H9 (cell line): Measurements from ENCODE around the gene RIT2. TPM values are rescaled to one million over a fixed set of nuclear protein-coding genes. Genes with fewer than 3 reads are reported as not detected.

ENCODE experiments used
- DNase-seq: peaks from one replicate; pipeline ENCODE4 v3.0.0-alpha.2; 2017
- H2AFZ ChIP-seq: one replicate; pipeline ENCODE4 v1.6.1; 2013; ENCODE audit warnings: mild to moderate bottlenecking, low read length, control low read depth, moderate library complexity
- H2AK5ac ChIP-seq: 2 replicates; pipeline ENCODE4 v1.6.1; 2013; ENCODE audit warnings: low read length, control low read depth, mixed read lengths; ENCODE audit not compliant: insufficient read length
- H2BK120ac ChIP-seq: one replicate; pipeline ENCODE4 v1.6.1; 2013; ENCODE audit warnings: low read depth, mild to moderate bottlenecking, low read length, control low read depth, inconsistent platforms; ENCODE audit not compliant: poor library complexity, severe bottlenecking
- H2BK12ac ChIP-seq: 2 replicates; pipeline ENCODE4 v1.6.1; 2013; ENCODE audit warnings: low read length, control low read depth, mixed read lengths, low read depth; ENCODE audit not compliant: insufficient read length
- H2BK15ac ChIP-seq: 2 replicates; pipeline ENCODE4 v1.6.1; 2013; ENCODE audit warnings: low read depth, low read length, control low read depth
- H2BK20ac ChIP-seq: one replicate; pipeline ENCODE4 v1.6.1; 2013; ENCODE audit warnings: low read depth, mild to moderate bottlenecking, low read length, control low read depth, inconsistent platforms; ENCODE audit not compliant: poor library complexity, severe bottlenecking
- H2BK5ac ChIP-seq: 2 replicates; pipeline ENCODE4 v1.6.1; 2013; ENCODE audit warnings: low read length, control low read depth, mixed read lengths; ENCODE audit not compliant: insufficient read length
- H3K14ac ChIP-seq: 2 replicates; pipeline ENCODE4 v1.6.1; 2013; ENCODE audit warnings: low read length, control low read depth; ENCODE audit not compliant: insufficient read depth
- H3K18ac ChIP-seq: 2 replicates; pipeline ENCODE4 v1.6.1; 2013; ENCODE audit warnings: low read depth, mild to moderate bottlenecking, mixed read lengths, low read length, control low read depth; ENCODE audit not compliant: insufficient read length
- H3K23ac ChIP-seq: 2 replicates; pipeline ENCODE4 v1.6.1; 2013; ENCODE audit warnings: low read length, control low read depth, mixed read lengths, low read depth; ENCODE audit not compliant: insufficient read length
- H3K23me2 ChIP-seq: 2 replicates; pipeline ENCODE4 v1.6.1; 2013; ENCODE audit warnings: low read depth, mild to moderate bottlenecking, mixed read lengths, low read length, control low read depth; ENCODE audit not compliant: insufficient read length, poor library complexity, severe bottlenecking
- H3K27ac ChIP-seq: 2 replicates; pipeline ENCODE4 v1.5.1; 2013; ENCODE audit warnings: low read length, control low read depth, mixed read lengths, low read depth; ENCODE audit not compliant: insufficient read length
- H3K27me3 ChIP-seq: 2 replicates; pipeline ENCODE4 v1.6.1; 2013; ENCODE audit warnings: low read length, control low read depth, inconsistent platforms; ENCODE audit not compliant: insufficient read depth
- H3K4ac ChIP-seq: 2 replicates; pipeline ENCODE4 v1.6.1; 2013; ENCODE audit warnings: low read depth, mild to moderate bottlenecking, control low read depth, inconsistent platforms, low read length, moderate library complexity
- H3K4me1 ChIP-seq: 2 replicates; pipeline ENCODE4 v1.6.1; 2013; ENCODE audit warnings: low read length, control low read depth, inconsistent platforms; ENCODE audit not compliant: insufficient read depth
- H3K4me2 ChIP-seq: 2 replicates; pipeline ENCODE4 v1.6.1; 2013; ENCODE audit warnings: low read length, control low read depth, mixed read lengths; ENCODE audit not compliant: insufficient read length, insufficient read depth
- H3K56ac ChIP-seq: 2 replicates; pipeline ENCODE4 v1.6.1; 2013; ENCODE audit warnings: low read depth, mild to moderate bottlenecking, mixed read lengths, low read length, control low read depth; ENCODE audit not compliant: insufficient read length
- H3K79me1 ChIP-seq: 2 replicates; pipeline ENCODE4 v1.6.1; 2013; ENCODE audit warnings: low read depth, mild to moderate bottlenecking, moderate library complexity, low read length, control low read depth, inconsistent platforms; ENCODE audit not compliant: insufficient read depth, poor library complexity, severe bottlenecking
- H3K79me2 ChIP-seq: 2 replicates; pipeline ENCODE4 v1.6.1; 2013; ENCODE audit warnings: low read length, control low read depth, inconsistent platforms; ENCODE audit not compliant: insufficient read depth
- H3K9ac ChIP-seq: 2 replicates; pipeline ENCODE4 v1.6.1; 2013; ENCODE audit warnings: low read length, control low read depth, mixed read lengths; ENCODE audit not compliant: insufficient read length; ENCODE audit errors: extremely low read depth
- H3K9me3 ChIP-seq: one replicate; pipeline ENCODE4 v1.6.1; 2013; ENCODE audit warnings: low read depth, low read length, inconsistent platforms; ENCODE audit not compliant: control insufficient read depth
- H3T11ph ChIP-seq: one replicate; pipeline ENCODE4 v1.6.1; 2013; ENCODE audit warnings: mild to moderate bottlenecking, low read length, control low read depth, inconsistent platforms
- H4K20me1 ChIP-seq: one replicate; pipeline ENCODE4 v1.6.1; 2013; ENCODE audit not compliant: control insufficient read depth, insufficient read length, insufficient read depth
- H4K5ac ChIP-seq: 2 replicates; pipeline ENCODE4 v1.6.1; 2013; ENCODE audit warnings: low read depth, mild to moderate bottlenecking, mixed read lengths, low read length, control low read depth; ENCODE audit not compliant: insufficient read length
- H4K8ac ChIP-seq: replicated peaks from 2 replicates; pipeline ENCODE4 v1.6.1; 2013; ENCODE audit warnings: low read length, control low read depth, mixed read lengths, low read depth; ENCODE audit not compliant: insufficient read length
- H4K91ac ChIP-seq: 2 replicates; pipeline ENCODE4 v1.6.1; 2013; ENCODE audit warnings: low read depth, mild to moderate bottlenecking, moderate library complexity, mixed read lengths, low read length, control low read depth; ENCODE audit not compliant: insufficient read length
- H3K27ac Mint-ChIP-seq, 3 experiments: 2 replicates in 2 of 3; 3 replicates in 1 of 3; pipeline ENCODE4 v1.8.0; 2020 to 2021; ENCODE audit warnings: mixed read lengths in 3 of 3, mild to moderate bottlenecking in 1 of 3, moderate library complexity in 1 of 3
- H3K27me3 Mint-ChIP-seq: 2 replicates; pipeline ENCODE4 v1.8.0; 2021; ENCODE audit warnings: low read depth, mild to moderate bottlenecking, moderate library complexity, mixed read lengths
- H3K36me3 Mint-ChIP-seq, 3 experiments: 2 replicates in 2 of 3; 3 replicates in 1 of 3; pipeline ENCODE4 v1.8.0; 2020 to 2021; ENCODE audit warnings: low read depth in 3 of 3, mixed read lengths in 3 of 3; ENCODE audit not compliant: insufficient read depth in 1 of 3
- H3K4me1 Mint-ChIP-seq, 2 experiments: 2 replicates each; pipeline ENCODE4 v1.8.0; 2020; ENCODE audit warnings: mixed read lengths in 2 of 2
- H3K4me3 Mint-ChIP-seq, 2 experiments: 2 replicates in 1 of 2; 3 replicates in 1 of 2; pipeline ENCODE4 v1.8.0; 2020 to 2021; ENCODE audit warnings: mild to moderate bottlenecking in 2 of 2, mixed read lengths in 2 of 2, moderate library complexity in 1 of 2
- H3K9me3 Mint-ChIP-seq, 2 experiments: 2 replicates in 1 of 2; 3 replicates in 1 of 2; pipeline ENCODE4 v1.8.0; 2020; ENCODE audit warnings: mild to moderate bottlenecking in 2 of 2, mixed read lengths in 2 of 2, moderate library complexity in 1 of 2
- CTCF ChIP-seq: fragments of 200-600 bp; sonication (generic); conservative IDR thresholded peaks from 3 replicates; pipeline ENCODE4 v1.8.0; 2021; ENCODE audit warnings: antibody characterized with exemption, mild to moderate bottlenecking
- WGBS: extraction: QIAGEN DNeasy Blood & Tissue Kit; methylation state at CpG from one replicate; pipeline ENCODE4 v1.1.7; 2013; ENCODE audit warnings: missing lambda C conversion rate, low lambda C conversion rate, mixed read lengths; ENCODE audit not compliant: insufficient read length; ENCODE audit errors: extremely low coverage; 5-methylcytosine and 5-hydroxymethylcytosine counted together
- total RNA-seq: library from RNA; stranded (reverse); gene quantifications from 2 replicates; pipeline ENCODE4 v1.2.1, GENCODE V29; 2021

RIT2 gene
- total RNA-seq, 1 experiment from 2014 or later, result 1.2 TPM

GRCh38 chr18:42892181-42892580, 223.3 kb downstream of the RIT2 start:
- Histone ChIP-seq H3K23me2 (no peaks in the 10 kb centered on the region), H3K4ac (no peak overlapping the region), H4K20me1 (no peaks in the 10 kb centered on the region), H3K4me2 (no peak overlapping the region), H2BK120ac (no peak overlapping the region), H2BK12ac (no peak overlapping the region), H2BK20ac (no peak overlapping the region), H3K27me3 (no peaks in the 10 kb centered on the region), H3K56ac (no peak overlapping the region), H3K4me1 (no peaks in the 10 kb centered on the region), H4K5ac (no peak overlapping the region), H2AK5ac (no peak overlapping the region), H3K9me3 (no peaks in the 10 kb centered on the region), H2BK5ac (no peak overlapping the region), H3K79me2 (no peaks in the 10 kb centered on the region), H3K9ac (no peak overlapping the region), H4K8ac (no peak overlapping the region), H3K27ac (no peak overlapping the region), H3T11ph (no peak overlapping the region), H2AFZ (no peak overlapping the region), H2BK15ac (no peak overlapping the region), H3K14ac (no peak overlapping the region), H4K91ac (no peak overlapping the region), H3K23ac (no peak overlapping the region), H3K79me1 (no peaks in the 10 kb centered on the region), H3K18ac (no peak overlapping the region)
- H3K4me1 Mint-ChIP-seq, result peaks cover 2 to 6% of the 10 kb centered on the region in 2 experiments; a peak in 3 of 4 replicates
- no peaks in the 10 kb centered on the region for H3K36me3 Mint-ChIP-seq
- WGBS, result no CpG with 5 or more reads among the region's 1 CpG
- no peaks in the 10 kb centered on the region for H3K27me3 Mint-ChIP-seq
- H3K27ac Mint-ChIP-seq, result no peak overlapping the region
- no peaks in the 10 kb centered on the region for H3K9me3 Mint-ChIP-seq
- no peak for DNase-seq
- TF ChIP-seq CTCF, result no peak
- no peak overlapping the region for H3K4me3 Mint-ChIP-seq
